ENCODE measurements around the gene CORO2A.
"Not testable (repeated sequence)": the region's sequence is repeated elsewhere in the genome, so short reads cannot be mapped to it uniquely, and the experiment has no call there.

Gene CORO2A

GRCh38 chr9:98127226-98127625 is 65.2 kb downstream of the CORO2A start:
- WGBS, 2 donors (ENCODE audit: extremely low coverage in 2 of 2, insufficient read length in 2 of 2, insufficient replicate concordance in 1 of 2) = no CpG with 5 or more reads among the region's 8 CpGs
- Histone ChIP-seq H4K8ac (ENCODE audit: low read depth, low read length) (no peak overlapping the region), H3K4me1 (ENCODE audit: control insufficient read depth in 2 of 2, insufficient read depth in 1 of 2, low read depth in 1 of 2, low read length in 2 of 2) (no peaks in the 10 kb centered on the region), H3K23ac (ENCODE audit: low read depth, low read length, poor library complexity) (no peak overlapping the region), H3K4me3 (ENCODE audit: low read length in 2 of 2) (no peak overlapping the region), H2AK5ac (ENCODE audit: low read depth, low read length) (no peak overlapping the region), H3K4me2 (ENCODE audit: insufficient read depth, low read length, poor library complexity, severe bottlenecking) (no peak overlapping the region), H3K27me3 (ENCODE audit: control insufficient read depth in 3 of 3, insufficient read depth in 3 of 3, low read depth in 1 of 3, low read length in 3 of 3) (peaks cover 0 to 11% (median 0%) of the 10 kb centered on the region in 3 experiments), H3K4ac (ENCODE audit: low read length) (no peak overlapping the region), H3K18ac (ENCODE audit: low read length) (no peak overlapping the region), H4K91ac (ENCODE audit: low read depth, low read length, poor library complexity) (no peak overlapping the region), H3K9me3 (replicated peaks in 1 of 2; ENCODE audit: control insufficient read depth in 2 of 2, insufficient read depth in 1 of 2, low read depth in 1 of 2, low read length in 2 of 2) (no peaks in the 10 kb centered on the region), H3K27ac (replicated peaks; ENCODE audit: low read length) (no peak overlapping the region), H2BK120ac (ENCODE audit: low read depth, low read length) (no peak overlapping the region), H3K9ac (ENCODE audit: low read depth, low read length, poor library complexity) (no peak overlapping the region), H3K79me1 (ENCODE audit: low read depth, low read length) (no peaks in the 10 kb centered on the region), H2BK15ac (ENCODE audit: low read length) (no peak overlapping the region), H3K36me3 (replicated peaks in 1 of 2; ENCODE audit: control insufficient read depth in 2 of 2, insufficient read depth in 2 of 2, low read length in 2 of 2) (no peaks in the 10 kb centered on the region), H2BK12ac (ENCODE audit: low read length) (no peak overlapping the region), H2BK5ac (ENCODE audit: low read length) (no peak overlapping the region), H3K14ac (ENCODE audit: low read length) (no peak overlapping the region), H2AFZ (ENCODE audit: low read length) (no peak overlapping the region)
- no peak for DNase-seq (ENCODE audit: low spot score)

GRCh38 chr9:98124637-98125426 is 67.6 kb downstream of the CORO2A start:
- no peak overlapping the region for H3K4me3 ChIP-seq (ENCODE audit: low read length in 2 of 2)
- no peak for DNase-seq (ENCODE audit: low spot score)
- H3K9me3 ChIP-seq (replicated peaks in 1 of 2; ENCODE audit: control insufficient read depth in 2 of 2, insufficient read depth in 1 of 2, low read depth in 1 of 2, low read length in 2 of 2) = peaks cover 0 to 2% of the 10 kb centered on the region in 2 donors
- H3K23ac ChIP-seq (ENCODE audit: low read depth, low read length, poor library complexity) = no peak overlapping the region
- H3K27ac ChIP-seq (replicated peaks; ENCODE audit: low read length) = no peak overlapping the region
- H3K9ac ChIP-seq (ENCODE audit: low read depth, low read length, poor library complexity) = no peak overlapping the region
- H4K91ac ChIP-seq (ENCODE audit: low read depth, low read length, poor library complexity) = no peak overlapping the region
- no peaks in the 10 kb centered on the region for H3K4me1 ChIP-seq (ENCODE audit: control insufficient read depth in 2 of 2, insufficient read depth in 1 of 2, low read depth in 1 of 2, low read length in 2 of 2)
- no peak overlapping the region for H2AFZ ChIP-seq (ENCODE audit: low read length)
- no peak overlapping the region for H2BK15ac ChIP-seq (ENCODE audit: low read length)
- H3K36me3 ChIP-seq (replicated peaks in 1 of 2; ENCODE audit: control insufficient read depth in 2 of 2, insufficient read depth in 2 of 2, low read length in 2 of 2) = no peaks in the 10 kb centered on the region
- H4K8ac ChIP-seq (ENCODE audit: low read depth, low read length) = no peak overlapping the region
- H2BK5ac ChIP-seq (ENCODE audit: low read length) = no peak overlapping the region
- H3K14ac ChIP-seq (ENCODE audit: low read length) = no peak overlapping the region
- WGBS, 2 donors (ENCODE audit: extremely low coverage in 2 of 2, insufficient read length in 2 of 2, insufficient replicate concordance in 1 of 2) = no CpG with 5 or more reads among the region's 15 CpGs
- H3K79me1 ChIP-seq (ENCODE audit: low read depth, low read length) = no peaks in the 10 kb centered on the region
- no peak overlapping the region for H2BK12ac ChIP-seq (ENCODE audit: low read length)
- no peak overlapping the region for H3K4ac ChIP-seq (ENCODE audit: low read length)
- no peak overlapping the region for H2BK120ac ChIP-seq (ENCODE audit: low read depth, low read length)
- no peak overlapping the region for H2AK5ac ChIP-seq (ENCODE audit: low read depth, low read length)
- H3K27me3 ChIP-seq (ENCODE audit: control insufficient read depth in 3 of 3, insufficient read depth in 3 of 3, low read depth in 1 of 3, low read length in 3 of 3) = peaks cover 0 to 27% (median 3%) of the 10 kb centered on the region in 3 experiments
- no peak overlapping the region for H3K4me2 ChIP-seq (ENCODE audit: insufficient read depth, low read length, poor library complexity, severe bottlenecking)
- H3K18ac ChIP-seq (ENCODE audit: low read length) = no peak overlapping the region

GRCh38 chr9:98124091-98124490 is 68.3 kb downstream of the CORO2A start:
- not testable (repeated sequence) for H3K79me1 ChIP-seq (ENCODE audit: low read depth, low read length); H2BK15ac ChIP-seq (ENCODE audit: low read length); H4K8ac ChIP-seq (ENCODE audit: low read depth, low read length); H3K23ac ChIP-seq (ENCODE audit: low read depth, low read length, poor library complexity); H2BK5ac ChIP-seq (ENCODE audit: low read length); H3K18ac ChIP-seq (ENCODE audit: low read length); H3K4ac ChIP-seq (ENCODE audit: low read length); H3K14ac ChIP-seq (ENCODE audit: low read length); H2AK5ac ChIP-seq (ENCODE audit: low read depth, low read length); H4K91ac ChIP-seq (ENCODE audit: low read depth, low read length, poor library complexity); DNase-seq (ENCODE audit: low spot score); H3K9ac ChIP-seq (ENCODE audit: low read depth, low read length, poor library complexity); H3K27ac ChIP-seq (replicated peaks; ENCODE audit: low read length); H2BK120ac ChIP-seq (ENCODE audit: low read depth, low read length); H2AFZ ChIP-seq (ENCODE audit: low read length); H3K4me1 ChIP-seq (ENCODE audit: control insufficient read depth in 2 of 2, insufficient read depth in 1 of 2, low read depth in 1 of 2, low read length in 2 of 2); H2BK12ac ChIP-seq (ENCODE audit: low read length); H3K36me3 ChIP-seq (replicated peaks in 1 of 2; ENCODE audit: control insufficient read depth in 2 of 2, insufficient read depth in 2 of 2, low read length in 2 of 2); H3K4me3 ChIP-seq (ENCODE audit: low read length in 2 of 2); H3K4me2 ChIP-seq (ENCODE audit: insufficient read depth, low read length, poor library complexity, severe bottlenecking); H3K9me3 ChIP-seq (replicated peaks in 1 of 2; ENCODE audit: control insufficient read depth in 2 of 2, insufficient read depth in 1 of 2, low read depth in 1 of 2, low read length in 2 of 2)
- H3K27me3 ChIP-seq (ENCODE audit: control insufficient read depth in 3 of 3, insufficient read depth in 3 of 3, low read depth in 1 of 3, low read length in 3 of 3) = peaks cover 0 to 29% (median 3%) of the 10 kb centered on the region in 3 experiments
- no CpG with 5 or more reads among the region's 13 CpGs for WGBS, 2 donors (ENCODE audit: extremely low coverage in 2 of 2, insufficient read length in 2 of 2, insufficient replicate concordance in 1 of 2)

- Histone ChIP-seq H3K14ac (ENCODE audit: low read length) (no peak overlapping the region), H3K18ac (ENCODE audit: low read length) (no peak overlapping the region), H3K36me3 (replicated peaks in 1 of 2; ENCODE audit: control insufficient read depth in 2 of 2, insufficient read depth in 2 of 2, low read length in 2 of 2) (no peaks in the 10 kb centered on the region), H2BK12ac (ENCODE audit: low read length) (no peak overlapping the region), H2BK5ac (ENCODE audit: low read length) (no peak overlapping the region), H2AK5ac (ENCODE audit: low read depth, low read length) (no peak overlapping the region), H2BK15ac (ENCODE audit: low read length) (no peak overlapping the region), H3K27ac (replicated peaks; ENCODE audit: low read length) (no peak overlapping the region), H3K79me1 (ENCODE audit: low read depth, low read length) (no peaks in the 10 kb centered on the region), H3K27me3 (ENCODE audit: control insufficient read depth in 3 of 3, insufficient read depth in 3 of 3, low read depth in 1 of 3, low read length in 3 of 3) (peaks cover 0 to 45% (median 8%) of the 10 kb centered on the region in 3 experiments), H3K9ac (ENCODE audit: low read depth, low read length, poor library complexity) (no peak overlapping the region), H3K4me3 (ENCODE audit: low read length in 2 of 2) (no peak overlapping the region), H2BK120ac (ENCODE audit: low read depth, low read length) (no peak overlapping the region), H3K23ac (ENCODE audit: low read depth, low read length, poor library complexity) (no peak overlapping the region), H3K4ac (ENCODE audit: low read length) (no peak overlapping the region), H3K4me2 (ENCODE audit: insufficient read depth, low read length, poor library complexity, severe bottlenecking) (no peak overlapping the region), H4K8ac (ENCODE audit: low read depth, low read length) (no peak overlapping the region), H2AFZ (ENCODE audit: low read length) (no peak overlapping the region), H3K4me1 (ENCODE audit: control insufficient read depth in 2 of 2, insufficient read depth in 1 of 2, low read depth in 1 of 2, low read length in 2 of 2) (peaks cover 0 to 3% of the 10 kb centered on the region in 2 donors), H3K9me3 (replicated peaks in 1 of 2; ENCODE audit: control insufficient read depth in 2 of 2, insufficient read depth in 1 of 2, low read depth in 1 of 2, low read length in 2 of 2) (peaks cover 0 to 2% of the 10 kb centered on the region in 2 donors), H4K91ac (ENCODE audit: low read depth, low read length, poor library complexity) (no peak overlapping the region)
- WGBS, 2 donors (ENCODE audit: extremely low coverage in 2 of 2, insufficient read length in 2 of 2, insufficient replicate concordance in 1 of 2) = no CpG with 5 or more reads among the region's 3 CpGs
- no peak for DNase-seq (ENCODE audit: low spot score)
Observed at GRCh38 chr9:98121058-98121457, 71.4 kb downstream of the CORO2A start.
